ENCODE results near the gene WDR5B.

The WDR5B gene

DNA sequence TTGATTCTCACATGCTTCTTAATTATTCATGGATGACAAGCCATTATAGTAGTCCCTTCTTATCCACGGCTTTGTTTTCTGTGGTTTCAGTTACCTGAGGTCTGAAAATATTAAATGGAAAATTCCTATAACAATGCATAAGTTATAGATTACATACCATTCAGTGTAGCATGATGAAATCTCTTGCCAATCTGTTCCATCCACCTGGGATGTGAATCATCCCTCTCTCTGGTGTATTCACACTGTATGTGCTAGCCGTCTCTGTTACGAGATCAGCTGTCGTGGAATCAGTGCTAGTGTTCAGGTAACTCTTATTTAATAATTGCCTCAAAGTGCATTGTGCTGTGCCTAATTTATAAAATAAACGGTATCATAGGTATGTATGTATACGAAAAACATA lies 5.2 kb downstream of the WDR5B start:
- TF ChIP-seq, protein P1, sequence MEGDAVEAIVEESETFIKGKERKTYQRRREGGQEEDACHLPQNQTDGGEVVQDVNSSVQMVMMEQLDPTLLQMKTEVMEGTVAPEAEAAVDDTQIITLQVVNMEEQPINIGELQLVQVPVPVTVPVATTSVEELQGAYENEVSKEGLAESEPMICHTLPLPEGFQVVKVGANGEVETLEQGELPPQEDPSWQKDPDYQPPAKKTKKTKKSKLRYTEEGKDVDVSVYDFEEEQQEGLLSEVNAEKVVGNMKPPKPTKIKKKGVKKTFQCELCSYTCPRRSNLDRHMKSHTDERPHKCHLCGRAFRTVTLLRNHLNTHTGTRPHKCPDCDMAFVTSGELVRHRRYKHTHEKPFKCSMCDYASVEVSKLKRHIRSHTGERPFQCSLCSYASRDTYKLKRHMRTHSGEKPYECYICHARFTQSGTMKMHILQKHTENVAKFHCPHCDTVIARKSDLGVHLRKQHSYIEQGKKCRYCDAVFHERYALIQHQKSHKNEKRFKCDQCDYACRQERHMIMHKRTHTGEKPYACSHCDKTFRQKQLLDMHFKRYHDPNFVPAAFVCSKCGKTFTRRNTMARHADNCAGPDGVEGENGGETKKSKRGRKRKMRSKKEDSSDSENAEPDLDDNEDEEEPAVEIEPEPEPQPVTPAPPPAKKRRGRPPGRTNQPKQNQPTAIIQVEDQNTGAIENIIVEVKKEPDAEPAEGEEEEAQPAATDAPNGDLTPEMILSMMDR (IDR thresholded peaks at IDR 0.05; ENCODE audit: low read depth, low read length, missing control alignments), result no peak
- H3K4me3 ChIP-seq (replicated peaks; ENCODE audit: low read depth, low read length), result no peak overlapping the region
- DNase-seq (ENCODE audit: extremely low read depth, low read depth), result no peak

DNA sequence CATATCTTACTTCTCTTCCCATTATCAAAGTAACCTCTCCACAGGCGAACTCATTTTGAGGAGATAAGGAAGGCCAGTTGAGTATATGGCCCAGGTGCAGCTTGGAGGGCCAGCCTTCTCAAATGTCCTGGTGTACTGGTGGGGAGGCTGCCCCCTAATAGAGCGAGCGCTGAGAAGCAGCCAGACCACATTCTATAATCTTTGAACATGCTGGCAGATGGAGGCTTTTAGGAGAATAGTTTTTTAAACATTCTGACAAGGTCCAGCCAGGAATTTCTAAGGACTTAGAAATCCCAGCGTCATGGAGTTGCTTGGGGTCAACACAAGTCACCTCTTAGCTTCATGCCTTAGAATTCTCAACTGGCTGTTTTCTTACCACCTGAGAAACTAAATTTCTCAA lies 5.8 kb downstream of the WDR5B start:
- H3K4me3 ChIP-seq (replicated peaks; ENCODE audit: low read depth, low read length), result no peak overlapping the region
- no peak for DNase-seq (ENCODE audit: extremely low read depth, low read depth)
- TF ChIP-seq, protein P1 (IDR thresholded peaks at IDR 0.05; ENCODE audit: low read depth, low read length, missing control alignments), result no peak

DNA sequence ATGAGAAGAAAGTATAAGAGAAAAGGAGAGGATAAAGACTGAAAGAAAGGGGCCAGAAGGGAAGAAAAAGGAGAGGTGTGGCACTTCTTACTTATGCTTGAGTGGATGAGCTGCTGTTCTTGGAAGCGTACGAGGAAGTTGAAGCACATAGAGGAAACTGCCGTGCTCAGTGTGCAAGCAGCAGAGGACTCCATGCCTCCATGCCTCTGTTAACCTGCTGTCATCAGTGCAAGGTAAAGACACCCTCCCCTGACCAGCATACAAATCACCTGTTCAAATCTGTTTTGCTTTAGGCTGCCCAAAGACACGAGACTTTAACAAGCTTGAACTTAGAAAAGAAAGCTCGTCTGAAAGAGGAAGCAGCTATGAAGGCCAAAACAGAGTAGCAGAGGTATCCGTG lies 6.4 kb downstream of the WDR5B start:
- no peak for DNase-seq (ENCODE audit: extremely low read depth, low read depth)
- H3K4me3 ChIP-seq (replicated peaks; ENCODE audit: low read depth, low read length), result no peak overlapping the region
- TF ChIP-seq, protein P1 (IDR thresholded peaks at IDR 0.05; ENCODE audit: low read depth, low read length, missing control alignments), result no peak

DNA sequence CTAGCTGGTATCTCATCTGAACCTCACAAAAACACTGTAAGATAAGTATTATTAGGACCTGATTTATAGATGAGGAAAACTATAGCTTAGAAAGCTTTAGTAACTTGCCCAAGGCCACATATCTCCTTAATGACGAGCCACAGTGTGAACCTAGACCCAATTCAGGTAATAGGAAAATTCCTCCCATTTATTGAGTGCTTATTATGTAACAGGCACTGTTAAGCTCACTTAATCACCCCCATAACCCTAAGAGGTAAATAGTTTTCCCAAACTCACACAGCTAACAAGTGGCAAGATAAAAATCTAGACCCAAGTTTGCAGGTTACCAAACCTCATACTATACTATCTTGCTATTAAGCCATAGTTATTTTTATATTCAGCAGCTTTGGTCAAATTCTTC lies 7.9 kb downstream of the WDR5B start:
- TF ChIP-seq, protein P1 (IDR thresholded peaks at IDR 0.05; ENCODE audit: low read depth, low read length, missing control alignments), result no peak
- no peak for DNase-seq (ENCODE audit: extremely low read depth, low read depth)
- no peak overlapping the region for H3K4me3 ChIP-seq (replicated peaks; ENCODE audit: low read depth, low read length)

DNA sequence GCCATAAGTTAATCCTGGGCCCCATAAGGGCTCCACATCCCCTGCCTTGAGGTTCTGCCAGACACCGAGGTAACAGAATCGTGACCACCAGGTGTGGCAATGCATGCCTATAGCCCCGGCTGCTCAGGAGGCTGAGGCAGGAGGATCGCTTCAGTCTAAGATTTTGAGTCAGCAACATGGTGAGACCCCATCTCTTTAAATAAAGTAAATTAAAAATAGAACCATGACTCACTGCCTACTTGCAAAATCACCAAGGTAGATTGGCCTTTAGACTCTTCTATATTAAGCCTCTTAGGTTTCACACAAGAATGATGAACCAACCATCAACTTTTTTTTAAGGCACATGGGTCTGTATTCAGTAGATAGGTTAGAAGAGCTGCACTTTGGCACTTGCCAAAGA lies 9.7 kb downstream of the WDR5B start:
- H3K4me3 ChIP-seq (replicated peaks; ENCODE audit: low read depth, low read length), result no peak overlapping the region

DNA sequence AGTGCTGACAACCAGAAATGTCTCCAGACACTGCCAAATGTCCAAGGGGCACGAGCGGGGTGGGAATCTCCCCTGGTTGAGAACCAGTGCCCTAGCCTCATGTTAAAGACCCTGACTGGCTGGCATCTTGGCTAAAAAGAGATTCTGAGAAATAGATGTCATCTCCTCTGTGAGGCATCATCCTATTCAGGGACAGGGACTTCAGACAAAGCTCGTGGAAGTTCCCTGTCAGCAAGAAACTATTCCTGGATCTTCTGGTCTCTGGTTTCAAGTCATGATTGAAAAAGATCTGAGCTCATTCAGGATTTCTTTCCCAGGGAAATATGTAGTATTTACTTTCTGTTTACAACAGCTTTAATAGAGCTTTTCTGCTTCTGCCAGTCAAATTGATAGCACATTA lies 10.8 kb downstream of the WDR5B start:
- TF ChIP-seq, protein P1 (IDR thresholded peaks at IDR 0.05; ENCODE audit: low read depth, low read length, missing control alignments), result no peak
- DNase-seq (ENCODE audit: extremely low read depth, low read depth), result no peak
- H3K4me3 ChIP-seq (replicated peaks; ENCODE audit: low read depth, low read length), result no peak overlapping the region

More for the DNA sequence above, 9.7 kb downstream of the WDR5B start:
- TF ChIP-seq, protein P1 (IDR thresholded peaks at IDR 0.05; ENCODE audit: low read depth, low read length, missing control alignments), result no peak
- no peak for DNase-seq (ENCODE audit: extremely low read depth, low read depth)

DNA sequence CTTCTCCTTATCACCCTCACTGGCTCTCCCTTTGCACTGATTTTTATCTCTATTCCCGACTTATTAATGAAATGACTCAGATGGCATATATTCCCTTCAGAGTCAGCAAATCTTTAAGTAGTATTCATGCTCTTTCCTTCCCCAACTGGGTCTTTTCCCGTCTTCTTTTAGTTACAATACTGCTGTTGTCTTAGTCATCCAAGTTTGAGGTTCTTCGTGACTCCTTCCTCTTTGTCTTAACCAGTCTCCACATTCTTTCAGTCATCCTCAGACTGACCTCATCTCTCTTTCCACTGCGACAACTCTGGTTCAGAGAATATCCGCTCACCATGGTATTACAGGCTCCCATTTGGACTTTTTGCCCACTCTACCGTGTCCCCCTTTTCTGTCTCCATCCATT lies 12.4 kb downstream of the WDR5B start:
- H3K4me3 ChIP-seq (replicated peaks; ENCODE audit: low read depth, low read length), result no peak overlapping the region
- TF ChIP-seq, protein P1 (IDR thresholded peaks at IDR 0.05; ENCODE audit: low read depth, low read length, missing control alignments), result no peak
- no peak for DNase-seq (ENCODE audit: extremely low read depth, low read depth)

All from HFF-Myc (cell line).